Glutamatergic neuron (in vitro differentiated cells): ENCODE data around the gene POLE3. TPM values are rescaled to one million over a fixed set of nuclear protein-coding genes. Genes with fewer than 3 reads are reported as not detected.

ENCODE experiments used
- DNase-seq: peaks from one replicate; pipeline ENCODE4 v3.0.0; 2022
- H3K27ac Mint-ChIP-seq: one replicate; pipeline ENCODE4 v1.8.0; 2020; ENCODE audit warnings: mild to moderate bottlenecking, mixed read lengths, inconsistent platforms; ENCODE audit not compliant: unreplicated experiment
- H3K27me3 Mint-ChIP-seq: one replicate; pipeline ENCODE4 v1.8.0; 2020; ENCODE audit warnings: mild to moderate bottlenecking, moderate library complexity, mixed read lengths, inconsistent platforms; ENCODE audit not compliant: unreplicated experiment
- H3K36me3 Mint-ChIP-seq: one replicate; pipeline ENCODE4 v1.8.0; 2020; ENCODE audit warnings: mild to moderate bottlenecking, mixed read lengths, inconsistent platforms; ENCODE audit not compliant: unreplicated experiment
- H3K4me1 Mint-ChIP-seq: one replicate; pipeline ENCODE4 v1.8.0; 2020; ENCODE audit warnings: mild to moderate bottlenecking, low read depth, mixed read lengths, inconsistent platforms; ENCODE audit not compliant: unreplicated experiment
- H3K4me3 Mint-ChIP-seq: one replicate; pipeline ENCODE4 v1.8.0; 2020; ENCODE audit warnings: mild to moderate bottlenecking, mixed read lengths, inconsistent platforms; ENCODE audit not compliant: unreplicated experiment
- H3K9me3 Mint-ChIP-seq: one replicate; pipeline ENCODE4 v1.8.0; 2020; ENCODE audit warnings: mild to moderate bottlenecking, moderate library complexity, mixed read lengths, inconsistent platforms; ENCODE audit not compliant: unreplicated experiment
- CTCF ChIP-seq: fragments of 200-600 bp; sonication (generic); IDR thresholded peaks from one replicate; pipeline ENCODE4 v1.5.0; 2021; ENCODE audit not compliant: partially characterized antibody, unreplicated experiment
- total RNA-seq: library from RNA; stranded (reverse); fragmentation: NEBNext Ultra II Directional; extraction: Animal tissue kit (Norgen Biotek cat#: 25700); gene quantifications from one replicate; pipeline ENCODE4 v1.2.1, GENCODE V29; 2021; ENCODE audit not compliant: unreplicated experiment

POLE3 gene
- total RNA-seq, 1 donor from 2014 or later = 22.3 TPM

GRCh38 chr9:113376634-113377567 is 33.6 kb downstream of the POLE3 start, which contains the start of gene HDHD3:
TSS of gene HDHD3 (minus strand) at chr9:113376986. CDS start at chr9:113374354, 2,632 bp downstream.
- Mint-ChIP-seq H3K27me3 (peaks cover 3% of the 10 kb centered on the region), H3K36me3 (no peaks in the 10 kb centered on the region), H3K9me3 (peaks cover 5% of the 10 kb centered on the region), H3K27ac (no peak within 1 kb of the TSS), H3K4me3 (peak within 1 kb of the TSS; percentile 82), H3K4me1 (no peaks in the 10 kb centered on the region)
- TF ChIP-seq CTCF = no peak
- DNase-seq = peak; percentile 80

GRCh38 chr9:113375057-113376023 is 35.1 kb downstream of the POLE3 start:
- no peak overlapping the region for H3K27ac Mint-ChIP-seq
- H3K4me1 Mint-ChIP-seq = no peaks in the 10 kb centered on the region
- H3K9me3 Mint-ChIP-seq = peaks cover 5% of the 10 kb centered on the region
- TF ChIP-seq CTCF = no peak
- H3K4me3 Mint-ChIP-seq = peak overlapping the region; percentile 70
- no peak for DNase-seq
- peaks cover 3% of the 10 kb centered on the region for H3K27me3 Mint-ChIP-seq
- H3K36me3 Mint-ChIP-seq = no peaks in the 10 kb centered on the region

GRCh38 chr9:113373676-113374392 is 36.6 kb downstream of the POLE3 start:
- no peaks in the 10 kb centered on the region for H3K36me3 Mint-ChIP-seq

GRCh38 chr9:113373256-113373655 is 37.2 kb downstream of the POLE3 start:
- no peak for DNase-seq

More at GRCh38 chr9:113373676-113374392, 36.6 kb downstream of the POLE3 start:
- TF ChIP-seq CTCF = no peak
- H3K9me3 Mint-ChIP-seq = peaks cover 5% of the 10 kb centered on the region
- DNase-seq = no peak
- no peaks in the 10 kb centered on the region for H3K4me1 Mint-ChIP-seq
- no peak overlapping the region for H3K27ac Mint-ChIP-seq
- H3K4me3 Mint-ChIP-seq = no peak overlapping the region
- H3K27me3 Mint-ChIP-seq = peaks cover 3% of the 10 kb centered on the region

More at GRCh38 chr9:113373256-113373655, 37.2 kb downstream of the POLE3 start:
- TF ChIP-seq CTCF = no peak
- Mint-ChIP-seq H3K9me3 (peaks cover 5% of the 10 kb centered on the region), H3K27me3 (no peaks in the 10 kb centered on the region), H3K27ac (no peak overlapping the region), H3K36me3 (no peaks in the 10 kb centered on the region), H3K4me3 (no peak overlapping the region), H3K4me1 (no peaks in the 10 kb centered on the region)
